HG03108 (cell line): ENCODE results near the gene ZMIZ2.
"Not testable (repeated sequence)": the region's sequence is repeated elsewhere in the genome, so short reads cannot be mapped to it uniquely, and the experiment has no call there.

Experiments used
- ATAC-seq: cut with Tn5 transposase; IDR thresholded peaks from one replicate; pipeline ENCODE4 v1.9.1; 2021; ENCODE audit warnings: moderate library complexity; ENCODE audit not compliant: unreplicated experiment

The ZMIZ2 gene

GRCh38 chr7:44769776-44770294, 21.2 kb downstream of the ZMIZ2 start:
- ATAC-seq = peak; percentile 58

GRCh38 chr7:44771358-44771757, 22.7 kb downstream of the ZMIZ2 start:
- no peak for ATAC-seq

GRCh38 chr7:44772440-44772839, 23.8 kb downstream of the ZMIZ2 start:
- no peak for ATAC-seq

GRCh38 chr7:44772867-44773266, 24.2 kb downstream of the ZMIZ2 start:
- ATAC-seq = no peak

GRCh38 chr7:44774486-44774885, 25.8 kb downstream of the ZMIZ2 start:
- ATAC-seq = not testable (repeated sequence)

- no peak for ATAC-seq
These were observed 26.9 kb downstream of the ZMIZ2 start for GRCh38 chr7:44775383-44776107.

GRCh38 chr7:44776211-44776610, 27.6 kb downstream of the ZMIZ2 start:
- ATAC-seq = no peak

- no peak for ATAC-seq
These were observed 33.8 kb downstream of the ZMIZ2 start for GRCh38 chr7:44782460-44782859.

- ATAC-seq = no peak
These were observed 34.8 kb downstream of the ZMIZ2 start for GRCh38 chr7:44783407-44783806.

- no peak for ATAC-seq
These were observed 35.7 kb downstream of the ZMIZ2 start for GRCh38 chr7:44784364-44784763.

GRCh38 chr7:44785218-44785617, 36.6 kb downstream of the ZMIZ2 start:
- not testable (repeated sequence) for ATAC-seq

- peak; percentile 59 for ATAC-seq
These were observed 38.4 kb downstream of the ZMIZ2 start for GRCh38 chr7:44787041-44787440.

GRCh38 chr7:44787762-44788161, 39.1 kb downstream of the ZMIZ2 start:
- ATAC-seq = no peak

GRCh38 chr7:44789990-44790389, 41.3 kb downstream of the ZMIZ2 start:
- no peak for ATAC-seq

- no peak for ATAC-seq
These were observed 42.9 kb downstream of the ZMIZ2 start for GRCh38 chr7:44791278-44792219.

- ATAC-seq = no peak
These were observed 45.3 kb downstream of the ZMIZ2 start for GRCh38 chr7:44793919-44794318.

- no peak for ATAC-seq
These were observed 45.7 kb downstream of the ZMIZ2 start for GRCh38 chr7:44794331-44794730.

GRCh38 chr7:44796034-44796503, 47.4 kb downstream of the ZMIZ2 start:
- ATAC-seq = peak; percentile 16

GRCh38 chr7:44796504-44797328, 48.1 kb downstream of the ZMIZ2 start, which contains the start of gene PPIA:
Gene PPIA (plus strand): TSS chr7:44796681. CDS start chr7:44796725, 44 bp downstream.
- peak; percentile 88 for ATAC-seq
